Hematopoietic multipotent progenitor cell treated with erythropoietin and hydrocortisone succinate and interleukin-3 and kit ligand, for 17 days (in vitro differentiated cells): ENCODE data around the gene GOLGA8K.
"Not testable (repeated sequence)": the region's sequence is repeated elsewhere in the genome, so short reads cannot be mapped to it uniquely, and the experiment has no call there.

Source experiments
- DNase-seq: peaks from one replicate; pipeline ENCODE4 v3.0.0-alpha.2; 2015; ENCODE audit warnings: low spot score

Gene GOLGA8K

GRCh38 chr15:32403192-32403591 lies at the start of gene GOLGA8K:
GOLGA8K (minus strand) TSS chr15:32403292; CDS start chr15:32403194, 98 bp downstream.
- DNase-seq, result not testable (repeated sequence)

GRCh38 chr15:32440445-32440977 lies 37.4 kb upstream of the GOLGA8K start:
- DNase-seq, result not testable (repeated sequence)

GRCh38 chr15:32434102-32434963 lies 31.2 kb upstream of the GOLGA8K start:
- not testable (repeated sequence) for DNase-seq

DNA sequence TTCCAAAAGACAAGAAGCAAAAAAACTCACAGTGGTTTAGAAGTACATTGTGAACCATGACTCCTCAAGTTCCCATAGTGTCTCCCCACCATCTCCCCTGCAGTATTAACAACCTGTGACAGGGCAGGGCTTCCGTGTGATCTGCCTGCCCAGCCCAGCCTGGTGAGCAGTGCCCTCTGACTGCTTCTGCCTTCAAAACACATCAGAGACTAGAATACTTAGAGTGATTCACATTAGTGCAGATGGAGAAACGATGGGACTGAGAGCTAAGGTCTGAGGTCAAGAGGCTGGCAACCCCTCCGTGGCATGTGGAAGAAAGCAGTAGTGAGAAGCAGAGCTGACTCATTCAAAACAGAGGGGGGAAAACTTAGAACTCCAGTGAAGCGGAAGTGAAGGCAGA lies 24.5 kb upstream of the GOLGA8K start:
- DNase-seq, result not testable (repeated sequence)

DNA sequence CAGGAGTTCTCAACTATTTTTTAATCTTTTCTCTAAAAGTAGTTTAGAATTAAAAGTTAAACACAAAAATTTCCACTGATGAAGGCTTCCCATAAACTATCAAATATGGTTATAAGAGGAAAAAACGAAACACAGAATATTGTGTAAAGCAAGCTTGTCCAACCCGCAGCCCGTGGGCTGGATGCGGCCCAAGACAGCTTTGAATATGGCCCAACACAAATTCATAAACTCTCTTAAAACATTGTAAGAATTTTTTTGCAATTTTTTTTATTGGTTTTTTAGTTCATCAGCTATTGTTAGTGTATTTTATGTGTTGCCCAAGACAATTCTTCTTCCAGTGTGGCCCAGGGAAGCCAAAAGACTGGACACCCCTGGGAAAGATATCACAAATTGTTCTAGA lies 23.4 kb upstream of the GOLGA8K start:
- DNase-seq, result not testable (repeated sequence)

DNA sequence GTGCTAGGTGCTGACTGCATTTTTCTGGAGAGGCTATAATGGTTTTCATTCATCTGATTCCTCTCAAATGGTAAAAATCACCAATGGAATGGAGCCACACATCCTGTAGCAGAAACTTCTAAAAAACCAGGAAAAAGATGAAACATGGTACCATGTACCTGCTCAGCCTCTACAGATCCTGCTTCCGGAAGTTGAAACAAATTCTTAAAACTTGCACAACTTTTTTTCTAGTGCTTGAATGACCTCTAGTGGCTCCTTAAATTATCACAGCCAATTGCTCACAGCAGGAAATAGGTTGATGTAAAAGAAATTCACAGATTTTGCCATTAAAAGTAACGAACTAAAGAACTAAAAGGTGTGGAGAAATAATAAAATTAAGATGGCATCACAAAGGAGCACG lies 4.8 kb upstream of the GOLGA8K start:
- DNase-seq, result not testable (repeated sequence)

DNA sequence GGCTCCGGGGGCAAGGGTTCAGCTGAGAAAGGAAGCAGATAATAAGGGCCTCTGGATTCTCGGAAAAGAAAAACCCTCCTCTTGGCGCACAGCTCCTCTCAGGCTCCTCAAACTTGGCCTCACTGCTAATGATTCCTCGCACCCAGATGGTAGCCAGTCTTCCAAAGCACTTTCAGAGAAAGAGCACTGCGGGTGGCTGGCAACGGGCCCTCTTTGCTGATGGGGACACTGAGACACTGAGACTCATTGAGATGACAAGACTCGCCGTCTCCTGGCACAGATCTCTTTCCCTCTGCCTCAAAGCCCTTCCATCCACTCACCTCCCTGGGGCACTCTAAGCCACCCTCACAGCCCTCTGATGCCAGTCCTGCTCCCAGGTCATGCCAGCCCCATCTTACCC lies 6.6 kb downstream of the GOLGA8K start:
- not testable (repeated sequence) for DNase-seq

GRCh38 chr15:32394745-32395144 lies 8.3 kb downstream of the GOLGA8K start:
- DNase-seq, result not testable (repeated sequence)

DNA sequence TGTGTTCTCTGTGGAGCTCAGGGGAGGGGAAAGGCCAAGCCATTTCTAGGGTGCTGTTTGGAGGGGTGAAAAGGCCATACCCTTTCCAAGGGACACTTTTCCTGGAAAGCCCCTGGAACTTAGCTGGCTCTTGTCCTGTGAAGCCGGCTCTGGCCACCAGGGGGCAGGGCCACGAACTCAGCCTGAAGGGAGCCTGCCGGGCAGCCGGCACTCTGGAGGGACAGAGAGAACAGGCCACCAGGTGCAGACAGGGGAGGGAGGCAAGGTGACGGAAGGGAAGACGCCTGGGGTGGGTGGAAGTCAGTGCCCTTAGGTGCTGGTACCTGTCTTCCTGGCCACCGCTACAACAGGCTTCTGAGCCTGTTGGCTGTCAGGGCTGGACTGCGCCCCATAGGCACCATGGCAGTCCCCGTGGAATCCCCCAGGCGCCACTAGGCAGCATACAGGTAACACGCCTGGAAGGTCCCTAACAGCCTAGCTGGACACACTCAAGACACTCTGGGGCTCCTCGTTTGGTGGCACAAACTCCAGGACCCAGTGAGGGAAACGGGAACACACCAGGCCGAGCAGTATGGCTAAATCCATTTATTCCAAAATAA lies 14.9 kb downstream of the GOLGA8K start:
- DNase-seq, result not testable (repeated sequence)

DNA sequence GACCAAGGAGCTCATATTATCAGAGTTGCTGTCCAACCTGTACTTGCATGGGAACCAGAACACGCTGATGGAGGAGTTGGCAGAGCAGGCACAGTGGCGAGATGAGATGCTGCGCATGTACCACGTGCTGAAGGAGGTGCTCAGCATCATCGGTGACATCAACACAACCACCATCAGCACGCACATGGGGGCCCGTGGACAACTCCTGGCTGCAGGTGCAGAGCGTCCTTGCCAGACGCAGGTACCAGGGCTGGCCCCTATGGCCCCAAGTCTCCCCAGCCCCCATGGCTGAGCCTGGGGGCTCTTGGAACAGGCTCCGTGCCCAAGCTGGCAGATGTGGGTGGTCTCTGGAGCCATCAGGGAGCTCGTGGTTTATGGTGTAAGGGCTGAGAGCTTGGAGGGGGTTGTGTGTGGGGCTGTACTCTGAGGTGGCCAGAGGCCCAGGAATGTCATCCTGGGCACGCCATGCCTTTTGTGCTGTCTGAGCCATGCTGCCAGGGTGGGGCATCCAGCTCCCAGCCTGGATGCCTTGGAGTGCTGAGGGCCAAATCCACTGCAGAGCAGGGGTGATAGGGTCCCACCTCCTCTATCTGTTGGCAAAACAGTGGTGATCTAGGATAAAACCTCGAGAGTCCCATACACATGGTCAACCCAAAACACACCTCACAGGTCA lies 17.1 kb downstream of the GOLGA8K start:
- DNase-seq, result not testable (repeated sequence)

GRCh38 chr15:32374185-32374584 lies 28.9 kb downstream of the GOLGA8K start:
- not testable (repeated sequence) for DNase-seq

- not testable (repeated sequence) for DNase-seq
Measured at GRCh38 chr15:32373707-32374106, 29.4 kb downstream of the GOLGA8K start.

DNA sequence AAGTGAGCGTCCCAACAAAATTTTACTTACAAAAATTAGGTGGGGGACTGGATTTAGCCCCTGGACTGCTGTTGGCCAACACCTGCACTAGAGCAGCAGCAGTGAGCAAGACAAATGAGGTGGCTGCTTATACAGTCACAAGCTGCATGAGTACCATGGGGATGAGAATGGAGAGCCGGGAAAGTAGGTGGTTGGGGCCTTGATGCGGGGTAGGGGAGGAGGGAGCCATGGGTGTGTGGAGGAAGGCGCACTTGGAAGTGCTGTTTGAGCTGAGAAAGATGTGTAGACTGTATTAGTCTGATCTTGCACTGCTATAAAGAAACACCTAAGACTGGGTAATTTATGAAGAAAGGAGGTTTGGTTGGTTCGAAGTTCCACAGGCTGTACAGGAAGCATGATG lies 31.0 kb downstream of the GOLGA8K start:
- DNase-seq, result not testable (repeated sequence)

DNA sequence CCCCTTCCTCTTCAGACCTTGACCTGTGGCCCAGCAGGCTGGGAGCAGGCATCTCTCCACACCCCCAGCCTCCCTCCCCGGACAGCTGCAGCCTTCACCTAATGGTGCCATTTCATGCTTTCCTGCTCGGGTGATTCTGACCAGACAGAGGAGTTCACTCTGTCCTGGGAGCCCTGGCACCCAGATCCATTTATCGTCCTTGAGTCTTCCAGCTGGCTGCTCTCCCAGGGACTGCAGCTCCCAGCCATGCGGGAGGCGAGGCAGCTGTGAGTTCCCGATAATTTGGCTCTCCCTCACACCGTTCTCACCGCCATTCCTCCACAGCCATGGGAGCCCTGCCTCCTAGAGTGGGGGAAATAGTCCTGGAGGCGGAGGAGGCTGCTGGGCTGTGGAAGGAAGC lies 32.6 kb downstream of the GOLGA8K start:
- not testable (repeated sequence) for DNase-seq

GRCh38 chr15:32370064-32370463 lies 33.0 kb downstream of the GOLGA8K start:
- DNase-seq, result not testable (repeated sequence)

DNA sequence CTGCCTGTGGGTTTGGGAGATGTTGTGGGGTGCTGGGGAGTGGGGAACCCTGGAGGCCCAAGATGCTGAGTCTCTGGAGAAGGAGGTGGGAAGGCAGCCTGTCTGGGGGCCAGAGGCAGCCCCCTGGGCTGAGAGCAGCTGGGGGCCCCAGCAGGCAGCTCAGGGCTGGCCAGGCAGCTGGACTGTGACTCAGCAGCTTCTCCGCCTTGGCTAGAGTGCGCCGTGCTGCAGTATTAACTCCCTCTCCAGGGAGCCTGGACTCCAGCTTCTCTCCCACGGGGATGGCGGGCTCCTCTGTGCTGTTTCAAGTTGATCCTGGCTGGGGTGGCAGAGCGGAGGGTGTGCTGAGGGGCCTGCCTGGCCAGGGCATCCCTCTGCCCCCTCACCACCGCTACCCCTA lies 36.6 kb downstream of the GOLGA8K start:
- not testable (repeated sequence) for DNase-seq

DNA sequence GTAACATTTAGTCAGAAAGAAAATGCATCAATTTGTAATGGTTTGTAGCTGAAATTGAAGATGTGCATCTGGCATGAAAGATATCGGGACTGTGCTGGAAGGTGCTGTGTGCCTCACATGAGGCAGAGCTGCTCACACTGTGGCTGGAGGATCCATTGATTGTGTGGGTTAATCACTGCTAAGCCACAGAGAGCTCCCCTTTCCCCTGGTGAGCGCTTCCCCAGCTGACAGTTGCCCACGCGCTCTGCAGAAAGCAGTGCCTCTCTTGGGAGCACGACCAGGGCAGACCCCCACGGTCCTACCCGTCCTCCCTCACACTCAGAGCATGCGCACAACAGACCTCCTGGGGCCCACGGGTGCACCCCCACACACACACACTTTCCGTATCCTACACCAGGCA lies 37.1 kb downstream of the GOLGA8K start:
- not testable (repeated sequence) for DNase-seq

DNA sequence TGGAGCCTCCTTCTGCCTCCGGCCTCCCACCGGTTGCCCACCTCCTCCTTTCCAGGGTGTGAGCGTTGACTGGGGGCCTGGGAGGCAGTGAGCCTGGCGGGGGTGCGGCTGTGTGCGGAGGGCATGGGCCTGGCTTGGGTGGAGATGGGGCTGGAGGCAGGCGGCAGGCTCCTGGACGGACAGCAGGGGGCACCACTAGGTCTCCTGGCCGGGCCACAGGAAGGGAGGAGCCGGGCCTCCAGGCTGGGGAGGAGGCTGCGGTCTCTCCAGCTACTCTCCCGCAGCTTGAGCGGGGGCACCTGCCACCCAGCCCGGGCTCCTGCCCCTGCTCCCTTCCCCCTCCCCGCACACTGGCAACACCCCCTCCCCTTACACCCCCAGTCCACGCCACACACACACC lies 38.1 kb downstream of the GOLGA8K start:
- not testable (repeated sequence) for DNase-seq

- DNase-seq, result not testable (repeated sequence)
Measured at GRCh38 chr15:32363449-32363848, 39.6 kb downstream of the GOLGA8K start.

- not testable (repeated sequence) for DNase-seq
Measured at GRCh38 chr15:32361662-32362061, 41.4 kb downstream of the GOLGA8K start.

DNA sequence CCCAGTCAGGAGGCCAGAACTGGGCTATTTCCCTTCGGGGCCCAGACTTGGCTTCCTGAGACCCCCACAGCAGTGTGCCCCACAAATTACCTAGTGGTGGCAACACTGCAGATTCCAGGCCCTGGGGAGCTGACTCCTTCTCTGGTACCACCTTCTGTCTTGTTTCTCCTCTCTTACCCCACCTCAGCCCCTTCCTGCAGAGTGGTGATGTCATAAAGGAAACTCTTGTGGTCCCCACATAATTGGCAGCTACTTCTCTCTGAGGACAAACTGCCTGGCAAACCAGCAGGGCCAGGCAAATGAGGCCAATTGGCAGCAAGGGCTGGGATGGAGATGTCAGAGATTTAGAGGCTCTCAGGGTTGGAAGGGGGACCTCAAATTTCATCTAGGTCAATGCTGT lies 44.6 kb downstream of the GOLGA8K start:
- DNase-seq, result not testable (repeated sequence)

- DNase-seq, result not testable (repeated sequence)
Measured at GRCh38 chr15:32356909-32357308, 46.2 kb downstream of the GOLGA8K start.
